Testis (tissue), 3 donors: Measurements from ENCODE around the gene GPC6. TPM values are rescaled to one million over a fixed set of nuclear protein-coding genes. Genes with fewer than 3 reads are reported as not detected.

Experiments used
- DNase-seq: peaks from one replicate; pipeline ENCODE4 v3.0.0-alpha.2; 2019
- H3K27ac ChIP-seq, 2 donors: fragments of 200-600 bp; sonication (generic); one replicate each; pipeline ENCODE4 v1.5.1; 2019
- H3K27me3 ChIP-seq: fragments of 200-600 bp; sonication (generic); one replicate; pipeline ENCODE4 v1.5.1; 2019
- H3K36me3 ChIP-seq: fragments of 200-600 bp; sonication (generic); one replicate; pipeline ENCODE4 v1.5.1; 2017; ENCODE audit warnings: low read depth; ENCODE audit errors: missing control alignments
- H3K4me1 ChIP-seq: fragments of 200-600 bp; sonication (generic); one replicate; pipeline ENCODE4 v1.5.1; 2019
- H3K4me3 ChIP-seq, 2 donors: fragments of 200-600 bp; sonication (generic); one replicate each; pipeline ENCODE4 v1.5.1; 2017 to 2019
- H3K9me3 ChIP-seq: fragments of 200-600 bp; sonication (generic); one replicate; pipeline ENCODE4 v1.5.1; 2017
- CTCF ChIP-seq, 3 experiments: fragments of 450-650 bp in 2 of 3; fragments of 200-600 bp in 1 of 3; sonication (generic) in 1 of 3; IDR thresholded peaks; one replicate each; pipeline ENCODE4 v1.5.1; 2016 to 2019; ENCODE audit warnings: antibody characterized with exemption in 3 of 3, mild to moderate bottlenecking in 2 of 3, moderate library complexity in 1 of 3
- POLR2A ChIP-seq: fragments of 450-650 bp; IDR thresholded peaks from one replicate; pipeline ENCODE4 v1.6.1; 2017; ENCODE audit warnings: antibody characterized with exemption, mild to moderate bottlenecking, moderate library complexity
- WGBS, 2 donors: methylation state at CpG; one replicate each; pipeline ENCODE4 v1.1.5; 2018; 5-methylcytosine and 5-hydroxymethylcytosine counted together
- intact Hi-C: fragments of 100-400 bp; cut with DNase I; formaldehyde crosslinking; loops from one replicate; pipeline ENCODE4 v1.15.1; 2023; ENCODE audit warnings: low total_unique reads
- polyA plus RNA-seq: library from polyadenylated mRNA; stranded (reverse); fragments of 350-450 nt; fragmentation: Illumina TruSeq; extraction: RNeasy Lipid Tissue Mini Kit (QIAGEN cat#74804); gene quantifications from one replicate; pipeline ENCODE4 v1.2.3, GENCODE V29; 2014; ENCODE audit warnings: low read depth, low replicate concordance; ENCODE audit not compliant: insufficient read depth
- total RNA-seq, 2 donors: library from RNA; depleted of rRNA; stranded (reverse); fragments of >200 nt; gene quantifications; one replicate each; pipeline ENCODE4 v1.2.3, GENCODE V29; 2016

GPC6 gene
- total and polyA plus RNA-seq, 3 donors from 2014 or later: 2.2 to 6.9 (median 4.3) TPM

GRCh38 chr13:93521307-93521706, 294.7 kb downstream of the GPC6 start:
- intact Hi-C loops: no loop called here
- H3K4me1 ChIP-seq: no peaks in the 10 kb centered on the region
- H3K36me3 ChIP-seq: no peaks in the 10 kb centered on the region
- WGBS, 2 donors: 74 to 87% methylated on average over 2 of the region's 2 CpGs
- H3K27me3 ChIP-seq: no peaks in the 10 kb centered on the region
- H3K9me3 ChIP-seq: no peaks in the 10 kb centered on the region
- no peak overlapping the region for H3K4me3 ChIP-seq
- H3K27ac ChIP-seq: no peak overlapping the region
- no peak for TF ChIP-seq POLR2A
- TF ChIP-seq CTCF (IDR thresholded peaks at IDR 0.05): no peak
- no peak for DNase-seq

- no peak for DNase-seq
- intact Hi-C loops: no loop called here
- WGBS, 2 donors: 80 to 81% methylated on average over 3 of the region's 3 CpGs
- Histone ChIP-seq H3K4me3 (no peak overlapping the region), H3K9me3 (no peaks in the 10 kb centered on the region), H3K27ac (no peak overlapping the region), H3K36me3 (no peaks in the 10 kb centered on the region), H3K27me3 (no peaks in the 10 kb centered on the region), H3K4me1 (no peaks in the 10 kb centered on the region)
- no peak for TF ChIP-seq POLR2A
Measured at GRCh38 chr13:93522501-93522900, 295.9 kb downstream of the GPC6 start.

GRCh38 chr13:93525087-93525486, 298.5 kb downstream of the GPC6 start:
- no peaks in the 10 kb centered on the region for H3K4me1 ChIP-seq
- no peaks in the 10 kb centered on the region for H3K36me3 ChIP-seq
- TF ChIP-seq CTCF (IDR thresholded peaks at IDR 0.05) (no peak), POLR2A (no peak)
- no peak overlapping the region for H3K27ac ChIP-seq
- H3K4me3 ChIP-seq: no peak overlapping the region
- no peak for DNase-seq
- H3K9me3 ChIP-seq: no peaks in the 10 kb centered on the region
- intact Hi-C loops: no loop called here
- no peaks in the 10 kb centered on the region for H3K27me3 ChIP-seq

- DNase-seq: no peak
- TF ChIP-seq CTCF (IDR thresholded peaks at IDR 0.05) (no peak), POLR2A (no peak)
- H3K9me3 ChIP-seq: no peaks in the 10 kb centered on the region
- no peak overlapping the region for H3K4me3 ChIP-seq
- H3K27ac ChIP-seq: no peak overlapping the region
- H3K4me1 ChIP-seq: no peaks in the 10 kb centered on the region
- no peaks in the 10 kb centered on the region for H3K27me3 ChIP-seq
- intact Hi-C loops: no loop called here
- H3K36me3 ChIP-seq: no peaks in the 10 kb centered on the region
- 74 to 84% methylated on average over 2 of the region's 2 CpGs for WGBS, 2 donors
Measured at GRCh38 chr13:93527748-93528297, 301.2 kb downstream of the GPC6 start.

GRCh38 chr13:93529961-93530360, 303.4 kb downstream of the GPC6 start:
- H3K27me3 ChIP-seq: no peaks in the 10 kb centered on the region
- 96 to 98% methylated on average over 2 of the region's 2 CpGs for WGBS, 2 donors
- H3K9me3 ChIP-seq: no peaks in the 10 kb centered on the region
- no peak overlapping the region for H3K27ac ChIP-seq
- DNase-seq: no peak
- H3K4me3 ChIP-seq: no peak overlapping the region
- no peak for TF ChIP-seq CTCF (IDR thresholded peaks at IDR 0.05)
- TF ChIP-seq POLR2A: no peak
- no peaks in the 10 kb centered on the region for H3K36me3 ChIP-seq
- H3K4me1 ChIP-seq: no peaks in the 10 kb centered on the region
- intact Hi-C loops: no loop called here
